H1 (cell line): ENCODE results near the gene METRN. TPM values are rescaled to one million over a fixed set of nuclear protein-coding genes. Genes with fewer than 3 reads are reported as not detected.

Experiments used
- CTCF ChIA-PET: fragments of 300-600 bp; sonication (Branson Sonifier 250); formaldehyde crosslinking; loops from one replicate; lab custom pipeline; 2021; ENCODE audit not compliant: partially characterized antibody; lab: Charles Lee
- POLR2A ChIA-PET: fragments of 300-600 bp; sonication (Branson Sonifier 250); formaldehyde crosslinking; loops from one replicate; lab custom pipeline; 2021; ENCODE audit warnings: inconsistent platforms; ENCODE audit not compliant: partially characterized antibody; lab: Charles Lee
- DNase-seq, 2 experiments: peaks; one replicate each; pipeline versions ENCODE4 v3.0.0 to v3.0.0-alpha.2; 2010 to 2022; ENCODE audit warnings: low spot score in 2 of 2, low read depth in 1 of 2, mixed read lengths in 1 of 2
- FAIRE-seq: peaks from 2 replicates; lab custom pipeline; 2011; peaks lifted over from hg19 to GRCh38; lab: Jason Lieb, UNC
- H2AFZ ChIP-seq: 2 replicates; pipeline ENCODE4 v1.8.1; 2012; ENCODE audit warnings: low read length, inconsistent platforms
- H2AK5ac ChIP-seq: 2 replicates; pipeline ENCODE4 v1.6.1; 2013; ENCODE audit warnings: low read depth, low read length
- H2BK120ac ChIP-seq: replicated peaks from 2 replicates; pipeline ENCODE3; 2013; ENCODE audit warnings: low read depth, low read length, inconsistent platforms
- H2BK12ac ChIP-seq: 2 replicates; pipeline ENCODE4 v1.6.1; 2013; ENCODE audit warnings: low read depth, low read length
- H2BK15ac ChIP-seq: 2 replicates; pipeline ENCODE4 v1.6.1; 2013; ENCODE audit warnings: low read length
- H2BK20ac ChIP-seq: 2 replicates; pipeline ENCODE4 v1.6.1; 2013; ENCODE audit warnings: low read length
- H2BK5ac ChIP-seq: 2 replicates; pipeline ENCODE4 v1.6.1; 2013; ENCODE audit warnings: low read depth, low read length
- H3K14ac ChIP-seq: 2 replicates; pipeline ENCODE4 v1.6.1; 2013; ENCODE audit warnings: inconsistent platforms; ENCODE audit not compliant: insufficient read length
- H3K18ac ChIP-seq: 2 replicates; pipeline ENCODE4 v1.6.1; 2013; ENCODE audit warnings: low read length; ENCODE audit errors: extremely low read depth
- H3K23ac ChIP-seq: 2 replicates; pipeline ENCODE4 v1.6.1; 2013; ENCODE audit warnings: inconsistent platforms; ENCODE audit not compliant: insufficient read length
- H3K23me2 ChIP-seq: 2 replicates; pipeline ENCODE4 v1.6.1; 2013; ENCODE audit warnings: low read depth, low read length
- H3K27ac ChIP-seq: 2 replicates; pipeline ENCODE4 v1.6.1; 2011; ENCODE audit warnings: low read depth, low read length, inconsistent platforms
- H3K27me3 ChIP-seq, 4 experiments: replicated peaks in 1 of 4; 1 replicate in 1 of 4; 2 replicates in 3 of 4; pipeline versions ENCODE4 v1.6.1 to v1.8.1; 2011 to 2013; ENCODE audit warnings: low read length in 3 of 4, mild to moderate bottlenecking in 3 of 4, inconsistent platforms in 2 of 4, mixed read lengths in 2 of 4, moderate library complexity in 1 of 4; ENCODE audit not compliant: control insufficient read depth in 3 of 4, insufficient read depth in 3 of 4; ENCODE audit errors: extremely low read depth in 1 of 4
- H3K36me3 ChIP-seq, 4 experiments: 2 replicates each; pipeline versions ENCODE4 v1.6.1 to v1.8.1; 2011 to 2013; ENCODE audit warnings: mild to moderate bottlenecking in 4 of 4, low read length in 3 of 4, moderate library complexity in 2 of 4, control low read depth in 1 of 4, inconsistent platforms in 1 of 4; ENCODE audit not compliant: insufficient read depth in 4 of 4, control insufficient read depth in 2 of 4
- H3K4ac ChIP-seq: replicated peaks from 2 replicates; pipeline ENCODE3; 2013; ENCODE audit warnings: low read length, low read depth, mixed read lengths, inconsistent platforms; ENCODE audit not compliant: insufficient read length
- H3K4me1 ChIP-seq, 4 experiments: replicated peaks in 1 of 4; 1 replicate in 1 of 4; 2 replicates in 3 of 4; pipeline versions ENCODE4 v1.6.1 to v1.8.1; 2011 to 2013; ENCODE audit warnings: low read length in 3 of 4, inconsistent platforms in 2 of 4, mixed read lengths in 1 of 4; ENCODE audit not compliant: insufficient read depth in 4 of 4, control insufficient read depth in 3 of 4
- H3K4me2 ChIP-seq, 2 experiments: 2 replicates each; pipeline versions ENCODE4 v1.6.1 to v1.8.1; 2011 to 2013; ENCODE audit warnings: low read depth in 2 of 2, low read length in 2 of 2, control low read depth in 1 of 2, inconsistent platforms in 1 of 2, mild to moderate bottlenecking in 1 of 2; ENCODE audit not compliant: insufficient read depth in 1 of 2
- H3K4me3 ChIP-seq, 4 experiments: fragments of 200-600, 300-600 bp in 1 of 4; sonication (generic), shearing (Covaris generic), sonication (Bioruptor Twin) in 1 of 4; 2 replicates each; pipeline versions ENCODE4 v1.5.1 to v1.8.1; 2011 to 2016; ENCODE audit warnings: low read length in 4 of 4, low read depth in 3 of 4, control low read depth in 2 of 4, inconsistent platforms in 2 of 4, mild to moderate bottlenecking in 2 of 4, mixed read lengths in 1 of 4, moderate library complexity in 1 of 4; ENCODE audit not compliant: insufficient read depth in 2 of 4; ENCODE audit errors: extremely low read depth in 1 of 4
- H3K56ac ChIP-seq: replicated peaks from 2 replicates; pipeline ENCODE3; 2013; ENCODE audit warnings: low read depth, mild to moderate bottlenecking, mixed read lengths, low read length, inconsistent platforms; ENCODE audit not compliant: insufficient read length
- H3K79me1 ChIP-seq: 2 replicates; pipeline ENCODE4 v1.6.1; 2013; ENCODE audit warnings: low read depth, low read length, control low read depth
- H3K79me2 ChIP-seq, 2 experiments: 2 replicates each; pipeline versions ENCODE4 v1.6.1 to v1.8.1; 2012 to 2013; ENCODE audit warnings: low read length in 2 of 2, mild to moderate bottlenecking in 2 of 2, inconsistent platforms in 1 of 2; ENCODE audit not compliant: insufficient read depth in 2 of 2, control insufficient read depth in 1 of 2
- H3K9ac ChIP-seq, 4 experiments: replicated peaks in 1 of 4; 1 replicate in 1 of 4; 2 replicates in 3 of 4; pipeline versions ENCODE4 v1.6.1 to v1.8.1; 2011 to 2013; ENCODE audit warnings: low read depth in 3 of 4, low read length in 3 of 4, control low read depth in 2 of 4, mild to moderate bottlenecking in 2 of 4, moderate library complexity in 2 of 4, inconsistent platforms in 1 of 4; ENCODE audit errors: extremely low read depth in 1 of 4
- H3K9me3 ChIP-seq, 2 experiments: 2 replicates each; pipeline versions ENCODE4 v1.6.1 to v1.8.1; 2012 to 2013; ENCODE audit warnings: mild to moderate bottlenecking in 2 of 2, moderate library complexity in 2 of 2, control low read depth in 1 of 2, inconsistent platforms in 1 of 2, low read depth in 1 of 2, low read length in 1 of 2, mixed read lengths in 1 of 2; ENCODE audit not compliant: insufficient read depth in 2 of 2
- H4K20me1 ChIP-seq, 2 experiments: replicated peaks in 1 of 2; 2 replicates each; pipeline versions ENCODE3 to v1.8.1; 2011 to 2013; ENCODE audit warnings: inconsistent platforms in 2 of 2, low read length in 2 of 2, mild to moderate bottlenecking in 1 of 2; ENCODE audit not compliant: insufficient read depth in 2 of 2, control insufficient read depth in 1 of 2
- H4K5ac ChIP-seq: 2 replicates; pipeline ENCODE4 v1.6.1; 2013; ENCODE audit warnings: low read length, low read depth, mixed read lengths, inconsistent platforms; ENCODE audit not compliant: insufficient read length
- H4K8ac ChIP-seq: 2 replicates; pipeline ENCODE4 v1.8.0; 2013; ENCODE audit warnings: mild to moderate bottlenecking, moderate library complexity, low read length, inconsistent platforms; ENCODE audit not compliant: insufficient read depth; ENCODE audit errors: extremely low read depth
- H4K91ac ChIP-seq: replicated peaks from 2 replicates; pipeline ENCODE3; 2013; ENCODE audit warnings: low read length, mixed read lengths, inconsistent platforms; ENCODE audit not compliant: insufficient read length
- CBX8 ChIP-seq: fragments of 300-800, 300-1000 bp; sonication (generic); IDR thresholded peaks from 2 replicates; pipeline ENCODE4 v1.7.1; 2016; ENCODE audit warnings: low read depth, low read length, borderline replicate concordance
- FOSL1 ChIP-seq: IDR thresholded peaks from 2 replicates; pipeline ENCODE4 v1.6.1; 2011; ENCODE audit warnings: mild to moderate bottlenecking, low read depth, low read length, moderate library complexity; ENCODE audit not compliant: insufficient read depth
- NANOG ChIP-seq: IDR thresholded peaks from 2 replicates; pipeline ENCODE4 v1.6.1; 2011; ENCODE audit warnings: low read length, low read depth, mild to moderate bottlenecking, inconsistent platforms; ENCODE audit not compliant: insufficient read depth, poor library complexity, severe bottlenecking
- WGBS, 2 experiments: shearing (Covaris generic) in 1 of 2; methylation state at CpG; one replicate each; pipeline versions ENCODE4 v1.1.6 to v1.1.7; 2013 to 2015; ENCODE audit warnings: low lambda C conversion rate in 2 of 2, mixed read lengths in 2 of 2, inconsistent platforms in 1 of 2, low coverage in 1 of 2, missing lambda C conversion rate in 1 of 2; ENCODE audit not compliant: insufficient replicate concordance in 2 of 2, insufficient coverage in 1 of 2, insufficient read length in 1 of 2; ENCODE audit errors: extremely low coverage in 1 of 2, missing lambda C conversion rate in 1 of 2; 5-methylcytosine and 5-hydroxymethylcytosine counted together
- polyA plus RNA-seq, 7 experiments: library from polyadenylated mRNA; depleted of rRNA in 3 of 7; stranded (reverse) in 5 of 7; unstranded in 2 of 7; fragments of >200 nt in 5 of 7; fragments of 200-250 nt in 2 of 7; gene quantifications; 1 replicate in 5 of 7; 2 replicates in 1 of 7; 4 replicates in 1 of 7; pipeline versions ENCODE4 v1.2.1 to v1.2.3, GENCODE V29; 2011 to 2013; ENCODE audit warnings: missing spikeins in 2 of 7, mixed read lengths in 2 of 7
- total RNA-seq: library from RNA; stranded (reverse); fragmentation: NEBNext Ultra II Directional; extraction: Animal tissue kit (Norgen Biotek cat#: 25700); gene quantifications from 2 replicates; pipeline ENCODE4 v1.2.1, GENCODE V29; 2021
- TF ChIP-seq, protein P1 (sequence below), 3 experiments: IDR thresholded peaks; 1 replicate in 2 of 3; 2 replicates in 1 of 3; pipeline versions ENCODE4 v1.5.1 to v1.6.1; 2011; ENCODE audit warnings: low read length in 3 of 3, mild to moderate bottlenecking in 3 of 3, inconsistent platforms in 2 of 3, low read depth in 1 of 3, moderate library complexity in 1 of 3; ENCODE audit not compliant: insufficient read depth in 1 of 3; ENCODE audit errors: control extremely low read depth in 1 of 3

The METRN gene
- total and polyA plus RNA-seq, 2 of the 8 experiments (the other 6 are each of a cell fraction or from before 2014, with no cell fraction given): 18.7 to 25.8 TPM

DNA sequence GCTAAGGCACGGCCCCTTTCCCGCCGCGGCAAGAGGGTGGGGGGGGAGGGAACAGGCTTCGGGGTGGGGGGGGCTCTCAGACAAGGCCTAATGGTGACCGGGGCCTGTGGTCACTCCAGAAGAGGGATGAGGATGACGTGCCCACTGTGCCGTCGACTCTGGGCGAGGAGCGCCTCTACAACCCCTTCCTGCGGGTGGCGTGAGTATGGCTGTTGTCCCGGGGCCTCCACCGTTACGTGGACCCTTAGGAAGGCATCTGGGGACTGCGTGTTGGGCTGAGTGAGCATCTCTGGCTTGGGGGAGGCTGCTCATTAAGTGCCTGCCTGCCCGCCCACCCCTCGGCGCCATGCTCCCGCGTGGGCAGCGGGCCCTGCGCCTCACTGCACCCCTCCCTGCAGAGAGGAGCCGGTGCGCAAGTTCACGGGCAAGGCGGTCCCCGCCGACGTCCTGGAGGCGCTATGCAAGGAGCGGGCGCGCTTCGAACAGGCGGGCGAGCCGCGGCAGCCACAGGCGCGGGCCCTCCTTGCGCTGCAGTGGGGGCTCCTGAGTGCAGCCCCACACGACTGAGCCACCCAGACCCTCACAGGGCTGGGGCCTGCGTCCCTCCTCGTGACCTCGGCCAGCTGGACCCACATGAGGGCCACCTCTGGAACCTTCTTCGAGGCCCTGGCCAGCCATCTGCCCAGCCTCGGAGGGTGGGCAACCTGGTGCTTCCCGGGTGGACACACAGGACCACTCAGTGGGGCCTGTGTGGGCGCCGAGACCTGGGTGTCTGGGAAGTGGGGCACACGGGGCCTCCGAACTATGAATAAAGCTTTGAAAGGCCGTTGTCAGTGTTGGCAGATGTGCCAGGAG lies 14.2 kb downstream of the METRN start:
- Histone ChIP-seq H3K23ac (no peak overlapping the region), H3K4me1 (peaks cover 0 to 14% (median 8%) of the 10 kb centered on the region in 4 experiments; a peak in 5 of 7 replicates), H3K9me3 (no peaks in the 10 kb centered on the region), H3K4me3 (peak overlapping the region; percentile 16 to 83 (median 37); a peak in 5 of 8 replicates), H3K27ac (no peak overlapping the region), H4K20me1 (peaks cover 0 to 8% of the 10 kb centered on the region in 2 experiments), H3K56ac (no peak overlapping the region), H2AFZ (no peak overlapping the region), H3K4me2 (peak overlapping the region; percentile 93 to 99), H3K27me3 (peaks cover 0 to 16% (median 5%) of the 10 kb centered on the region in 4 experiments; a peak in 4 of 7 replicates), H3K9ac (no peak overlapping the region), H4K5ac (no peak overlapping the region), H2BK15ac (no peak overlapping the region), H3K23me2 (peaks cover 19% of the 10 kb centered on the region; the same call in 1 of the 2 replicates), H3K36me3 (peaks cover 0 to 3% (median under 1%) of the 10 kb centered on the region in 4 experiments; a peak in 1 of 8 replicates), H2AK5ac (no peak overlapping the region), H3K4ac (no peak overlapping the region), H2BK20ac (no peak overlapping the region), H3K18ac (peak overlapping the region; percentile 96; the same call in 1 of the 2 replicates), H2BK5ac (no peak overlapping the region), H4K91ac (peak overlapping the region; percentile 91), H2BK12ac (no peak overlapping the region), H3K79me1 (no peaks in the 10 kb centered on the region), H3K79me2 (no peaks in the 10 kb centered on the region), H2BK120ac (no peak overlapping the region), H4K8ac (0 out of 2 replicates have a peak overlapping the region, but pooled peaks have one; percentile 25), H3K14ac (no peak overlapping the region)
- FAIRE-seq (no peak), DNase-seq (no peak)
- POLR2A ChIA-PET: interaction anchor here (1.3 to 23.0 kb wide), 6 partner anchors 11 to 55 kb away, joined by 4 to 353 read pairs (median 10); partner anchors contain the start of genes ANTKMT, CCDC78, CIAO3 and HAGHL
- 72% methylated on average over 34 of the region's 55 CpGs; no CpG with 5 or more reads in 1 of the 2 experiments for WGBS, 2 experiments
- CTCF ChIA-PET: interaction anchor here (0.6 to 35.8 kb wide), 8 partner anchors 7 to 655 kb away, joined by 3 to 977 read pairs (median 6); partner anchors contain the start of genes ANTKMT, CCDC78, CHTF18 and CIAO3
- TF ChIP-seq CBX8 (no peak), NANOG (no peak), FOSL1 (no peak)
- TF ChIP-seq, protein P1, sequence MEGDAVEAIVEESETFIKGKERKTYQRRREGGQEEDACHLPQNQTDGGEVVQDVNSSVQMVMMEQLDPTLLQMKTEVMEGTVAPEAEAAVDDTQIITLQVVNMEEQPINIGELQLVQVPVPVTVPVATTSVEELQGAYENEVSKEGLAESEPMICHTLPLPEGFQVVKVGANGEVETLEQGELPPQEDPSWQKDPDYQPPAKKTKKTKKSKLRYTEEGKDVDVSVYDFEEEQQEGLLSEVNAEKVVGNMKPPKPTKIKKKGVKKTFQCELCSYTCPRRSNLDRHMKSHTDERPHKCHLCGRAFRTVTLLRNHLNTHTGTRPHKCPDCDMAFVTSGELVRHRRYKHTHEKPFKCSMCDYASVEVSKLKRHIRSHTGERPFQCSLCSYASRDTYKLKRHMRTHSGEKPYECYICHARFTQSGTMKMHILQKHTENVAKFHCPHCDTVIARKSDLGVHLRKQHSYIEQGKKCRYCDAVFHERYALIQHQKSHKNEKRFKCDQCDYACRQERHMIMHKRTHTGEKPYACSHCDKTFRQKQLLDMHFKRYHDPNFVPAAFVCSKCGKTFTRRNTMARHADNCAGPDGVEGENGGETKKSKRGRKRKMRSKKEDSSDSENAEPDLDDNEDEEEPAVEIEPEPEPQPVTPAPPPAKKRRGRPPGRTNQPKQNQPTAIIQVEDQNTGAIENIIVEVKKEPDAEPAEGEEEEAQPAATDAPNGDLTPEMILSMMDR (IDR thresholded peaks at IDR 0.05; ENCODE audit: control extremely low read depth in 1 of 3, insufficient read depth in 1 of 3, low read depth in 1 of 3, low read length in 3 of 3): peak in 1 of 3 experiments; percentile 21; a peak in 1 of 4 replicates
